Panc1 (cell line): ENCODE results near the gene AKAP5. TPM values are rescaled to one million over a fixed set of nuclear protein-coding genes. Genes with fewer than 3 reads are reported as not detected.

Source experiments
- ATAC-seq: fragments of 200-7000 bp; cut with Tn5 transposase; 2 replicates; pipeline ENCODE4 v1.9.1; 2020; ENCODE audit warnings: mild to moderate bottlenecking, moderate library complexity
- BruUV-seq: library from RNA; stranded (reverse); fragments of 400-500 nt; replicated peaks from 2 replicates; lab custom pipeline; 2021; lab: Mats Ljungman, UMichigan
- CTCF ChIA-PET: fragments of 300-600 bp; sonication (Branson Sonifier 250); formaldehyde crosslinking; loops from one replicate; lab custom pipeline; 2022; ENCODE audit warnings: antibody characterized with exemption; lab: Charles Lee
- POLR2A ChIA-PET: fragments of 300-600 bp; sonication (Branson Sonifier 250); formaldehyde crosslinking; loops from one replicate; lab custom pipeline; 2022; ENCODE audit warnings: antibody characterized with exemption; lab: Charles Lee
- DNase-seq: peaks from one replicate; pipeline ENCODE4 v3.0.0-alpha.2; 2010; ENCODE audit warnings: low read depth, low spot score
- H3K27ac ChIP-seq: 2 replicates; pipeline ENCODE4 v1.5.1; 2011; ENCODE audit warnings: mild to moderate bottlenecking, low read length, inconsistent platforms
- H3K27me3 ChIP-seq: fragments of 200-500 bp; sonication (Bioruptor generic); 2 replicates; pipeline ENCODE4 v1.6.0; 2014; ENCODE audit warnings: low read length, inconsistent platforms; ENCODE audit not compliant: control insufficient read depth, insufficient read depth
- H3K36me3 ChIP-seq: fragments of 200-500 bp; sonication (Bioruptor generic); 2 replicates; pipeline ENCODE4 v1.5.1; 2014; ENCODE audit warnings: inconsistent platforms, mild to moderate bottlenecking, low read length, moderate library complexity; ENCODE audit not compliant: control insufficient read depth, insufficient read depth
- H3K4me1 ChIP-seq: 2 replicates; pipeline ENCODE4 v1.5.1; 2011; ENCODE audit warnings: inconsistent platforms, mild to moderate bottlenecking, low read length, moderate library complexity; ENCODE audit not compliant: control insufficient read depth, insufficient read depth
- H3K4me3 ChIP-seq, 2 experiments: 2 replicates each; pipeline ENCODE4 v1.5.1; 2011 to 2012; ENCODE audit warnings: low read depth in 2 of 2, low read length in 2 of 2, mild to moderate bottlenecking in 2 of 2, inconsistent platforms in 1 of 2, moderate library complexity in 1 of 2
- H3K9me3 ChIP-seq: fragments of 200-500 bp; sonication (Bioruptor generic); 2 replicates; pipeline ENCODE4 v1.5.1; 2014; ENCODE audit warnings: low read depth, mild to moderate bottlenecking, inconsistent platforms, low read length, moderate library complexity; ENCODE audit not compliant: control insufficient read depth, insufficient read depth
- CTCF ChIP-seq: fragments of 450-650 bp; IDR thresholded peaks from 2 replicates; pipeline ENCODE4 v1.5.1; 2017; ENCODE audit warnings: mild to moderate bottlenecking
- POLR2AphosphoS5 ChIP-seq: IDR thresholded peaks from 2 replicates; pipeline ENCODE4 v1.6.1; 2012; ENCODE audit warnings: mild to moderate bottlenecking, low read depth, low read length, moderate library complexity
- REST ChIP-seq, 2 experiments: IDR thresholded peaks; 2 replicates each; pipeline ENCODE4 v1.6.1; 2011 to 2012; ENCODE audit warnings: low read depth in 2 of 2, control low read depth in 1 of 2, low read length in 1 of 2, mild to moderate bottlenecking in 1 of 2, moderate library complexity in 1 of 2; ENCODE audit not compliant: insufficient read depth in 1 of 2
- SIN3A ChIP-seq: IDR thresholded peaks from 2 replicates; pipeline ENCODE4 v1.6.1; 2012; ENCODE audit warnings: low read depth, mild to moderate bottlenecking, low read length, moderate library complexity, borderline replicate concordance; ENCODE audit not compliant: insufficient read depth
- TCF7L2 ChIP-seq: IDR thresholded peaks from 2 replicates; pipeline ENCODE4 v1.6.1; 2011; ENCODE audit warnings: mild to moderate bottlenecking, low read depth, low read length, inconsistent platforms
- in situ Hi-C: cut with HindIII; loops from 2 replicates; pipeline ENCODE4 v1.10.0; 2016; ENCODE audit warnings: low sequenced_read_pairs, low pct_unique_long_range_greater_than_20kb
- intact Hi-C: fragments of 100-400 bp; cut with micrococcal nuclease; formaldehyde crosslinking; loops from one replicate; pipeline ENCODE4 v1.10.0; 2022; ENCODE audit not compliant: unreplicated experiment
- total RNA-seq: library from RNA; stranded (reverse); gene quantifications from one replicate; pipeline ENCODE4 v1.2.1, GENCODE V29; 2021; ENCODE audit not compliant: unreplicated experiment

AKAP5 gene
- total RNA-seq, 1 experiment from 2014 or later = 0.64 TPM

- ATAC-seq (no peak), DNase-seq (no peak)
- no peak overlapping the region for H3K4me3 ChIP-seq
- CTCF ChIA-PET = interaction anchor here (0.7 kb wide), 1 partner anchor 45 kb away, joined by 7 read pairs; no protein-coding TSS in a partner anchor
- TF ChIP-seq TCF7L2 (no peak), POLR2AphosphoS5 (no peak), SIN3A (no peak)
- H3K4me1 ChIP-seq = no peaks in the 10 kb centered on the region
- H3K36me3 ChIP-seq = no peaks in the 10 kb centered on the region
- BruUV-seq = no TSS peak
- in situ Hi-C loops (no loop called here), intact Hi-C loops (loop anchor here (10.0 kb wide), 1 partner anchor 131 kb away; no protein-coding TSS in a partner anchor)
- POLR2A ChIA-PET = interaction anchor here (0.7 kb wide), 1 partner anchor 46 kb away, joined by 6 read pairs; no protein-coding TSS in a partner anchor
- H3K27ac ChIP-seq = no peak overlapping the region
- H3K9me3 ChIP-seq = no peaks in the 10 kb centered on the region
- H3K27me3 ChIP-seq = no peaks in the 10 kb centered on the region
Observed at GRCh38 chr14:64475585-64476273, 10.4 kb downstream of the AKAP5 start.

GRCh38 chr14:64476438-64476837 is 11.1 kb downstream of the AKAP5 start:
- ATAC-seq (no peak), DNase-seq (no peak)
- Histone ChIP-seq H3K27me3 (no peaks in the 10 kb centered on the region), H3K36me3 (no peaks in the 10 kb centered on the region), H3K4me1 (no peaks in the 10 kb centered on the region), H3K4me3 (no peak overlapping the region), H3K27ac (no peak overlapping the region), H3K9me3 (no peaks in the 10 kb centered on the region)
- BruUV-seq = no TSS peak
- in situ Hi-C loops = no loop called here
- TF ChIP-seq POLR2AphosphoS5 (no peak), SIN3A (no peak), TCF7L2 (no peak), REST (IDR thresholded peaks at IDR 0.05; ENCODE audit: insufficient read depth in 1 of 2, low read depth in 2 of 2, low read length in 1 of 2) (no peak), CTCF (no peak)
- ChIA-PET CTCF (no interaction called here), POLR2A (interaction anchor here (0.7 kb wide), 1 partner anchor 46 kb away, joined by 6 read pairs; no protein-coding TSS in a partner anchor)
- intact Hi-C loops = loop anchor here (10.0 kb wide), 1 partner anchor 132 kb away; no protein-coding TSS in a partner anchor
